SJSA1 (cell line): Measurements from ENCODE around the gene ACOT7. TPM values are rescaled to one million over a fixed set of nuclear protein-coding genes. Genes with fewer than 3 reads are reported as not detected.
"Not testable (repeated sequence)": the region's sequence is repeated elsewhere in the genome, so short reads cannot be mapped to it uniquely, and the experiment has no call there.

ENCODE experiments used
- DNase-seq, 2 experiments: peaks; one replicate each; pipeline ENCODE4 v3.0.0-alpha.2; 2015 to 2020; ENCODE audit warnings: low spot score in 2 of 2, low read depth in 1 of 2
- H3K27ac ChIP-seq: fragments of 250-450 bp; sonication (Bioruptor Pico); 2 replicates; pipeline ENCODE4 v1.5.1; 2020; ENCODE audit warnings: mild to moderate bottlenecking, moderate library complexity
- H3K27me3 ChIP-seq: fragments of 250-450 bp; sonication (Bioruptor Pico); replicated peaks from 2 replicates; pipeline ENCODE4 v1.5.1; 2020; ENCODE audit warnings: mild to moderate bottlenecking, moderate library complexity
- H3K36me3 ChIP-seq: fragments of 250-450 bp; sonication (Bioruptor Pico); 2 replicates; pipeline ENCODE4 v1.5.1; 2020; ENCODE audit warnings: mild to moderate bottlenecking
- H3K4me1 ChIP-seq: fragments of 250-450 bp; sonication (Bioruptor Pico); replicated peaks from 2 replicates; pipeline ENCODE4 v1.6.1; 2021; ENCODE audit warnings: mild to moderate bottlenecking
- H3K4me3 ChIP-seq: fragments of 250-450 bp; sonication (Bioruptor Pico); 2 replicates; pipeline ENCODE4 v1.5.1; 2020; ENCODE audit warnings: mild to moderate bottlenecking
- H3K9me3 ChIP-seq: fragments of 250-450 bp; sonication (Bioruptor Pico); replicated peaks from 2 replicates; pipeline ENCODE4 v1.5.1; 2020; ENCODE audit warnings: mild to moderate bottlenecking
- total RNA-seq: library from RNA; depleted of rRNA; stranded (reverse); fragments of >200 nt; shearing (Covaris generic); gene quantifications from 2 replicates; pipeline ENCODE4 v1.2.3, GENCODE V29; 2014

ACOT7 gene
- total RNA-seq, 1 experiment from 2014 or later, result 33.9 TPM

DNA sequence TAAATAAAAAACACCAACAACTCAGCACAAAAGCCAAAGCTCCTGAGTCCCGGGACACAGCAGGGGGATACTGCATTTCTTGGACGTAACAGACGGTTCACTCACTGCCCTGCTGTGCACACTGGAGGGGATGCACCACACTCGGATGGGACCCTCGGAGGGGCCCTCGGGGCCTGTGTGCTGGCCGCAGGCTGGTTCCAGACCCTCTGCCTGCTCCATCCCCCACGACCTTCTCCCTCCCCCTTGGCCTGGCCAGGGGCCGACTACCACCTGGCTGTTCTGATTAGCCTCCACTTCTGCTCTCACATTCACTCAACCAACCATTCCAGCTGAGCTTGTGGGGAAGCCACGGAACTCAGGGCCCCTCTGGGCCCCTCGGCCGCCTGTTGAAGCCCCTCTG lies 64.9 kb downstream of the ACOT7 start:
- no peak overlapping the region for H3K27ac ChIP-seq
- no peaks in the 10 kb centered on the region for H3K36me3 ChIP-seq
- no peak for DNase-seq
- no peaks in the 10 kb centered on the region for H3K9me3 ChIP-seq
- H3K27me3 ChIP-seq, result no peaks in the 10 kb centered on the region
- H3K4me3 ChIP-seq, result no peak overlapping the region
- no peaks in the 10 kb centered on the region for H3K4me1 ChIP-seq

DNA sequence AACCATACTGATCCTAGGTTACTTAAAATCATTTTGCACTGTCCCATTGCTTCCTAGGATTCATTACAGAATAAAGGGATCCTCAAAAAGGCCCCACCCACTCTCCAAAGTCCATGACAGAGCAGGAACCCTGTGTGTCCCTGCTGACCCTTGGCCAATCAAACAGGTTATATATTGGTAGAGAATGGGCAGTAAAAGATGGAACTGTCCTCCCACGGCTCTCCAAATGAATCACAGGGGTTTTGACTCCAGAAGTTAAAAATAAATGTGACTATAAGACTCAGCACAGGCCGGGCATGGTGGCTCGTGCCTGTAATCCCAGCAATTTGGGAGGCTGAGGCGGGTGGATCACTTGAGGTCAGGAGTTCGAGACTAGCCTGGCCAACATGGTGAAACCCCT lies 65.5 kb downstream of the ACOT7 start:
- H3K9me3 ChIP-seq, result no peaks in the 10 kb centered on the region
- H3K4me1 ChIP-seq, result no peaks in the 10 kb centered on the region
- no peaks in the 10 kb centered on the region for H3K36me3 ChIP-seq
- no peak overlapping the region for H3K4me3 ChIP-seq
- no peak for DNase-seq
- no peak overlapping the region for H3K27ac ChIP-seq
- no peaks in the 10 kb centered on the region for H3K27me3 ChIP-seq

DNA sequence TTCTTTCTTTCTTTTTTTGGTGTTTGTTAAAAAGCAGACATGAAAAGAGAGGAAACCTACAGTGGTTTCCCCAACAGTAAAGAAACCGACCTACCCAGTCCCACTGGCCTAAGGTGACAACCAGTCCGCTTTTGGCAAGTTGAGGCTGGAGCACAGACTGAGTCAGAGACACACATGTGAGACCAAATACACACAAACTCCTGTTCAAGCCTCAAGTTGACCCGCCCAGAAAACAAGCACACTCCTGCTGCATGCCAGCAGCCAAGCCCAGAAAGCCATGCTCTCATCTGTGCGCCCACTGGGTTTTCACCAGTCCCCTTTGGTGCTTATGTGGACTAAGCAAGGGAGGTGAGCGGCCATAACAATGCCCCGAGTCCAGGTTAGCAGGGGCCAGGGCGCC lies 68.1 kb downstream of the ACOT7 start:
- H3K36me3 ChIP-seq, result no peaks in the 10 kb centered on the region
- no peak for DNase-seq
- no peaks in the 10 kb centered on the region for H3K4me1 ChIP-seq
- no peak overlapping the region for H3K27ac ChIP-seq
- no peak overlapping the region for H3K4me3 ChIP-seq
- no peaks in the 10 kb centered on the region for H3K27me3 ChIP-seq
- no peaks in the 10 kb centered on the region for H3K9me3 ChIP-seq

DNA sequence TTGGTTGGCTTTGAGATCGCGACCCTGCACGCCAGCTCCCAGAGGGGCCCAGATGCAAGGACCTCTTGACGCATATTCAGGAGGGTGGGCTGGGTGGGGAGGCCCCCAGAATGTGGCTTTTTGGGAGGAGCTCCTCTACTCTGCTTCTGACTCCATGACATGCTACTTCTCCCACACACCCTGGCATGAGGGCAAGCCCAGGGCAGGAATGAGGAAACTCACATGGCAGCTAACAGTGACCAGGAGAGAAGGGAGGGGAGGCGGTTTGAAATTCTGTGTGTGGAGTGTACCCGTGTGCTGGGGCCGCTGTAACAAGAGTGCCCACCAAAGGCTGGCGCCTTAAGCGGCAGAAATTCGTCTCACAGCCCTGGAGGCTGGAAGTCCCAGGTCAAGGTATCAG lies 71.4 kb downstream of the ACOT7 start:
- peaks cover 2% of the 10 kb centered on the region; the same call in 1 of the 2 replicates for H3K4me1 ChIP-seq
- DNase-seq, result no peak
- no peak overlapping the region for H3K4me3 ChIP-seq
- no peaks in the 10 kb centered on the region for H3K27me3 ChIP-seq
- H3K36me3 ChIP-seq, result peaks cover 6% of the 10 kb centered on the region; the same call in 1 of the 2 replicates
- no peak overlapping the region for H3K27ac ChIP-seq
- H3K9me3 ChIP-seq, result no peaks in the 10 kb centered on the region

DNA sequence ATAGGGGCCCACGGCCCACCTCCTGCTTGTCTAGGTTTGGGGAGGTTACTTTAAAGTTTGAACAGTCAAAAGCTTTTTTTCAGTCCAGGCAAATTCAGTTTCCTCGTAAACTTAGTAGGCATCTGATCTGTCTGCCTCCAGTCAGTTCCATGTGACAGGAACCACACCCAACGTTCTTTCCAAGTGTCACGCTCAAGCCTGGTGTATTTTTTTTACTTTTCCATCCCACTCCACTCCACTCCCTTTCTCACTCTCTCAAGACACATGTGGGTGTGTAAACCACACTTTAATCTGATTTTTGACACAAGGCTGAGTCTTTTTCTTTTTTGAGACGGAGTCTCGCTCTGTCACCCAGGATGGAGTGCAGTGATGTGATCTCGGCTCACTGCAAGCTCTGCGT lies 72.4 kb downstream of the ACOT7 start:
- no peak overlapping the region for H3K27ac ChIP-seq
- H3K27me3 ChIP-seq, result no peaks in the 10 kb centered on the region
- DNase-seq, result no peak
- H3K4me1 ChIP-seq, result peaks cover 4% of the 10 kb centered on the region; the same call in 1 of the 2 replicates
- peaks cover 9% of the 10 kb centered on the region; the same call in 1 of the 2 replicates for H3K36me3 ChIP-seq
- H3K9me3 ChIP-seq, result no peaks in the 10 kb centered on the region
- no peak overlapping the region for H3K4me3 ChIP-seq

DNA sequence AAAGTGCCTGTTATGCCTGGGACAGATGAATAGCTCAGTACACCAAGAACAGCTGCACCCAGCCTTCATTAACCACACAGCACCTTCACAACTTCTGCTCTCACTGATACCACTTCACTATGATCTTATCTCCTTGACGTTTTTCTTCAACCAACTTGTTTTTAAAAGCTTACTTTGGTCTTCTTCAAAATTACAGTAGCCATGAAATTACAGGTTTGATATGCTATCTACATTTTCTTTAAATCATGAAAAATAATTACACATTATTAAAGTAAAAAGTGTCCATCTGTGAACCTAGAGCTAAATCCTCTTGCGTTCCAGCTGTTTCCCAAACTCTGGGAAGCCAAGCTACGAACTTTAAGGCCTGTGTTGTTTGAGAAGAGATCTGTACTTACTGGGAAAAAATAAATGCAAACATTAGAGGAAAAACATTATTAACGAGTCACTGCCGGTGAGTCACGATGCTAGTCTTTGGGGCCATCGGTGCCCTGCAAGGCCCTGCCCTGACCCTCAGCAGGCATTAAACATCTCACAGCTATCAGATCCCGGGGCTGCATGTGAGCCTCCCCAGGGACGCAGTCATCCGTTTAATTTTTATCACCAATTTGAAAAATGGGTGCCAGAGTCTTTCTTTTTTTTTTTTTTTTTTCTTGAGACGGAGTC lies 76.3 kb downstream of the ACOT7 start:
- no peaks in the 10 kb centered on the region for H3K9me3 ChIP-seq
- no peak overlapping the region for H3K27ac ChIP-seq
- no peak for DNase-seq
- peaks cover 9% of the 10 kb centered on the region; the same call in 1 of the 2 replicates for H3K36me3 ChIP-seq
- no peak overlapping the region for H3K4me3 ChIP-seq
- H3K4me1 ChIP-seq, result peaks cover 4% of the 10 kb centered on the region; the same call in 1 of the 2 replicates
- no peaks in the 10 kb centered on the region for H3K27me3 ChIP-seq

DNA sequence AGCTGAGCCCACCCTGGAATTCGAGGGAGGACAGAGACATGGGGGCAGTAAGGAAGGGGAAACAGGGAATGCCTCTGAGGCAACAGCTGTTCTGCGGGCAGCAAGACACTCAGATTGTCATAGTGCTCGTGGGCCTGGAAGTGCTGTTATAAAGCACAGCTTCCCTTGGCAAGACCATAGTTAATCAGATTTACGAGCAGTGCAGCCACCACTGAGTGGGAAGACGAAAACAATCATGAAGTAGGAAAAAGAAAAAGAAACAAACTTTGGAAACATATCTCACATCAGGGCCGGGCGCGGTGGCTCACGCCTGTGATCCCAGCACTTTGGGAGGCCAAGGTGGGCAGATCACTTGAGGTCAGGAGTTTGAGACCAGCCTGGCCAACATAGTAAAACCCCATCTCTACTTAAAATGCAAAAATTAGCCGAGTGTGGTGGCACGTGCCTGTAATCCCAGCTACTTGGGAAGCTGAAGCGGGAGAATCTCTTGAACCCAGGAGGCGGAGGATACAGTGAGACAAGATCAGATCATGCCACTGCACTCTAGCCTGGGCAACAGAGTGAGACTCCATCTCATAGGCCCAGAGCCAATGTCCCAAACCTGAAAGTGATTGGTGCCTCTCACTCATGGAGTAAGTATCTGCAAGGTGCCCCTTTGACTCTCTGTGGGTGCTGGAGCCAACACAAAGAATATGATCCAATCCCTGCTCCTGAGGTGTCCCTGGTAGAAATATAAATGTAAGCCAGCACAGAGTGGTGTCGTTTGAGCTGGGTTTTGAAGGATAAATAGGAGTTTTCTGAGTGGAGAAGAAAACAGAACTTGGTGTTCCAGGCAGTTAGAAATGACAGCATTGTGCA lies 77.1 kb downstream of the ACOT7 start:
- Histone ChIP-seq H3K36me3 (peaks cover 9% of the 10 kb centered on the region; the same call in 1 of the 2 replicates), H3K27ac (no peak overlapping the region), H3K27me3 (no peaks in the 10 kb centered on the region), H3K4me1 (peaks cover 4% of the 10 kb centered on the region; the same call in 1 of the 2 replicates), H3K9me3 (no peaks in the 10 kb centered on the region), H3K4me3 (no peak overlapping the region)
- DNase-seq, result no peak

DNA sequence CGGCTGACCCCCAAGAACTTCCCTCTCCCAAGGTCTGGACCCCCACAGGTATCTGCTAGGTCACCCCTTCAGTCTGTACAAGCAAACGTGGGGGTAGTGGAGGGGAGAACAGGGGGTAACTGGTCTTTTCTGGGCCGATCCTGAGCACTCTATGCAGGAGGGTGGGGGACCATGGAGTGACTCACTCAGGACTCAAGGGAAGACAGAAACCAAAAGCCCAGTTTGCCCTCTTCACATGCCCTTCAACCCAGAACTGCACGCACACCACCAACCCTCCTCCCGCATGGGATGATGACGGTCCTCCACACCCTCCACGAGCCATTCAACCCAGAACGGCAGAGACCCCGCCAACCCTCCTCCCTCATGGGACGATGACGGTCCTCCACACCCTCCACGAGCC lies 79.1 kb downstream of the ACOT7 start:
- DNase-seq, result no peak
- Histone ChIP-seq H3K27ac (no peak overlapping the region), H3K9me3 (no peaks in the 10 kb centered on the region), H3K27me3 (no peaks in the 10 kb centered on the region), H3K36me3 (peaks cover 9% of the 10 kb centered on the region; the same call in 1 of the 2 replicates), H3K4me1 (peaks cover 4% of the 10 kb centered on the region; the same call in 1 of the 2 replicates), H3K4me3 (no peak overlapping the region)

DNA sequence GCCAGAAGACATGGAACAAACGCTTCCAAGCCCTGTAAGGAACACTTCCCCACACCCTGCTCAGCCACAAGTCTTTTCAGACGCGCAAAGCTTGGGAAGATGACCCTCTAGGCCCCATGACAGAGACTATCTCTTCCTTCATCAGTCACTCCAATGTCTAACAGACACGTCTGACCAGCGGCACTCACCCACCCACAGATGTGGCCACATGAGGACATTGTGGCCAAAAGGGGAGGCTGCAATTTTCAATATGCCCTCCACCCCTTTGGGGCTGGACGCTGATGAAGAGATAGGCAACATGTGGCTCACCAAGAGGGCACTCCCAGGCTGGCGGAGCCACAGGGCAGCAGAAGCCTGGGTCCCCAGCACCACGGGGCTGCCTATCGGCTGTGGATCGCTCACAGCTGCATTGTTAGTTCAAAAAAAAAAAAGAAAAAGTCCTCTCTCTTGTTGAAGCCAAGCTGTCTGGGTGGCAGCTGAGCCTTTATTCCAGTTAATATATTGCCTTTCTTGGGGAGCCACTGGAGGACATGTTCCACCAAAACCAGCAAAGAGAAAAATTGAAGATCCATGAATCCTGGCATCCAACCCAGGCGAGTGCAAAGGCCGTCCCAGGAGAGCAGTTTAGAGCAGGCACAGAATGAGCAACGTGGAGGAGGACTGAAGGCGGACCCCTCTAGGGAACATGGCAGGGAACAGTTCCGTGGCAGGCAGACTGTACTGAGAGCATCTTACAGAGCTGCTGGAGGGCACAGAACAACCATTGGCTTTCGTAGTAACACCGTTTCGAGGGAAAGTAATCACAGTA lies 80.0 kb downstream of the ACOT7 start:
- no peak overlapping the region for H3K4me3 ChIP-seq
- no peak for DNase-seq
- peaks cover 4% of the 10 kb centered on the region; the same call in 1 of the 2 replicates for H3K4me1 ChIP-seq
- H3K27me3 ChIP-seq, result no peaks in the 10 kb centered on the region
- peaks cover 9% of the 10 kb centered on the region; the same call in 1 of the 2 replicates for H3K36me3 ChIP-seq
- no peak overlapping the region for H3K27ac ChIP-seq
- no peaks in the 10 kb centered on the region for H3K9me3 ChIP-seq

DNA sequence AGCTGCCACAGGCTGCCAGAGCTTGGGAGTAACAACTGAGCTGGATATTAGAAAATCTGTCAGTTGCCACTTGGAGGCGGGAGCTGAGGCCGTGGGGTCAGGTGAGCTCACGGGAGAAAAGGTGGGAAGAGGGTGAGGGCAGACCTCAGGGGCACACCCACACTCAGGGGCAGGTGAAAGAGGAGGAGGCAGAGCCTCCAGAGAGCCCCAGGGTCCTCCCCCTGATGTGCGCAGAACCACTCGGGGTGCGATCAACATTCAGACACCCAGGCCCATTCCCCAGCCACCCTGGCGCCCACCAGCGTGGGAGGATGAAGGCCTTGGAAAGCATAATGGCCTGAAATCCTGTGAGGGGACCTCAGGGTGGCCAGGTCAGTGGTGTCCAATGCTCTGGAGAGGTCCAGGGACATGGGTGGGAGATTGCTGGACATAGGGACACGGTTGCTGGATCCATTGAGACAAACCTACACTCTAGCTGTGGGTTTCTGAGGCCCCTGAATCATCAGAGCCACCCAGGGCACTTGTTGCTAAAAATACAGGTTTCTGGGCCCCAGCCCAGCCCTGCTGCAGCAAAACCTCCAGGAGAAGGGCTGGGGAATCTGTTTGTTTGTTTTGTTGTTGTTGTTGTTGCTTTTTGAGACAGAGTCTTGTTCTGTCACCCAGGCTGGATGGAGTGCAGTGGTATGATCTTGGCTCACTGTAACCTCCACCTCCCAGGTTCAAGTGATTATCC lies 83.3 kb downstream of the ACOT7 start:
- Histone ChIP-seq H3K27ac (no peak overlapping the region), H3K4me1 (no peaks in the 10 kb centered on the region), H3K36me3 (no peaks in the 10 kb centered on the region), H3K9me3 (no peaks in the 10 kb centered on the region), H3K27me3 (no peaks in the 10 kb centered on the region), H3K4me3 (no peak overlapping the region)
- DNase-seq, result no peak

DNA sequence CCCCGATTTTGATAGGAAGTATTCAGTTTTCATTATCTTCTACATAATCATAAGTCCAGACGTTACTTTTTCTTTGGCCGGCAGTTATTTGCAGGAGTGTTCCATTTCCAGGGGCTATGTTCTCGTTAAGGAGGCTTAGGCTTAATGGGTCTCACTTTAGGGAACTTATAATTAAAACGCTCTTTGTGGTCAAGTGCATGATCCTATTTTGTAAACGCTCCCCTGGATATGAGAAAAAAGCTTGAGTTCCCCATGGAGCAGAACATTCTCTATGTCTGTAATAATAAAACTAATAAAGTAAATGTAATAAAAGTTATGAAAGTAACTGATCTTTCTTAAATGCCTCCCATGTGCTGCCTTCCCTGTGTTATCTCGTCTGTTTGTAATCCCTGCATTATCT lies 84.0 kb downstream of the ACOT7 start:
- H3K27ac ChIP-seq, result no peak overlapping the region
- H3K27me3 ChIP-seq, result no peaks in the 10 kb centered on the region
- H3K4me3 ChIP-seq, result no peak overlapping the region
- no peaks in the 10 kb centered on the region for H3K9me3 ChIP-seq
- no peaks in the 10 kb centered on the region for H3K36me3 ChIP-seq
- DNase-seq, result no peak
- H3K4me1 ChIP-seq, result no peaks in the 10 kb centered on the region

DNA sequence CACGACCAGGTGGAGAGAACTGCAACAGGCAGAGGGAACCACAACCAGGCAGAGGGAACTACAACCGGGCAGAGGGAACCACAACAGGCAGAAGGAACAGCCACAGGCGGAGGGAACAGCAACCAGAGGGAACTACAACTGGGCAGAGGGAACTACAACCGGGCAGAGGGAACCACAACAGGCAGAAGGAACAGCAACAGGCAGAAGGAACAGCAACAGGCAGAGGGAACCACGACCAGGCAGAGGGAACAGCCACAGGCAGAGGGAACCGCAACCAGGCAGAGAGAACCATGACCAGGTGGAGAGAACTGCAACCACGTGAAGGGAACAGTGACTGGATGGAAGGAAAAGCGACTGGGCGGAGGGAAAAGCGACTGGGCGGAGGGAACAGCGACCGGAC lies 85.1 kb downstream of the ACOT7 start:
- H3K36me3 ChIP-seq, result no peaks in the 10 kb centered on the region
- no peak overlapping the region for H3K27ac ChIP-seq
- H3K4me1 ChIP-seq, result no peaks in the 10 kb centered on the region
- H3K9me3 ChIP-seq, result no peaks in the 10 kb centered on the region
- no peak overlapping the region for H3K4me3 ChIP-seq
- no peaks in the 10 kb centered on the region for H3K27me3 ChIP-seq
- no peak for DNase-seq

DNA sequence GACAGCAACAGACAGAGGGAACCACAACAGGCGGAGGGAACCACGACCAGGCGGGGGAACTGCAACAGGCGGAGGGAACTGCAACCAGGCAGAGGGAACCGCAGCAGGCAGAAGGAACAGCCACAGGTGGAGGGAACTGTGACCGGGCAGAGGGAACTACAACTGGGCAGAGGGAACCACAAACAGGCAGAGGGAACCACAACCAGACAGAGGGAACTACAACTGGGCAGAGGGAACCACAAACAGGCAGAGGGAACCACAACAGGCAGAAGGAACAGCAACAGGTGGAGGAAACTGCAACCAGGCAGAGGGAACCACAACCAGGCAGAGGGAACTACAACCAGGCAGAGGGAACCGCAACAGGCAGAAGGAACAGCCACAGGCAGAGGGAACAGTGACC lies 85.9 kb downstream of the ACOT7 start:
- H3K4me1 ChIP-seq, H3K36me3 ChIP-seq, H3K9me3 ChIP-seq, H3K27me3 ChIP-seq, H3K4me3 ChIP-seq, DNase-seq, H3K27ac ChIP-seq: not testable (repeated sequence)
